Endothelial cell of umbilical vein (primary cell): ENCODE data around the gene GLI3. TPM values are rescaled to one million over a fixed set of nuclear protein-coding genes. Genes with fewer than 3 reads are reported as not detected.

ENCODE experiments used
- BruUV-seq: library from RNA; stranded (reverse); fragments of 400-500 nt; replicated peaks from 2 replicates; lab custom pipeline; 2021; lab: Mats Ljungman, UMichigan
- CTCF ChIA-PET: fragments of 300-600, 350-600 bp; sonication (Branson Sonifier 250); formaldehyde crosslinking; loops from one replicate; lab custom pipeline; 2021; ENCODE audit warnings: antibody characterized with exemption, inconsistent platforms; lab: Charles Lee
- POLR2A ChIA-PET: fragments of 300-600, 350-600 bp; sonication (Branson Sonifier 250); formaldehyde crosslinking; loops from one replicate; lab custom pipeline; 2021; ENCODE audit warnings: antibody characterized with exemption, inconsistent platforms; lab: Charles Lee
- DNase-seq: peaks from one replicate; pipeline ENCODE4 v3.0.0-alpha.2; 2011; ENCODE audit warnings: low read depth, low spot score
- FAIRE-seq: peaks from 2 replicates; lab custom pipeline; 2011; peaks lifted over from hg19 to GRCh38; lab: Jason Lieb, UNC
- H2AFZ ChIP-seq: 2 replicates; pipeline ENCODE4 v1.6.0; 2012; ENCODE audit warnings: low read depth, low read length, control low read depth, inconsistent platforms
- H3K27ac ChIP-seq: 2 replicates; pipeline ENCODE4 v1.5.1; 2011; ENCODE audit warnings: low read depth, mild to moderate bottlenecking, control low read depth, low read length, moderate library complexity; ENCODE audit not compliant: insufficient read depth
- H3K27me3 ChIP-seq, 2 experiments: 2 replicates each; pipeline versions ENCODE4 v1.6.0 to v1.6.1; 2011; ENCODE audit warnings: low read length in 2 of 2, mixed read lengths in 1 of 2; ENCODE audit not compliant: control insufficient read depth in 2 of 2, insufficient read depth in 2 of 2
- H3K36me3 ChIP-seq, 2 experiments: 2 replicates in 1 of 2; 3 replicates in 1 of 2; pipeline ENCODE4 v1.5.1; 2011; ENCODE audit warnings: low read length in 2 of 2, mild to moderate bottlenecking in 1 of 2, moderate library complexity in 1 of 2; ENCODE audit not compliant: control insufficient read depth in 2 of 2, insufficient read depth in 2 of 2; ENCODE audit errors: extremely low read depth in 1 of 2
- H3K4me1 ChIP-seq: 3 replicates; pipeline ENCODE4 v1.5.1; 2011; ENCODE audit warnings: mild to moderate bottlenecking, low read length; ENCODE audit not compliant: control insufficient read depth, insufficient read depth; ENCODE audit errors: extremely low read depth
- H3K4me2 ChIP-seq: 2 replicates; pipeline ENCODE4 v1.6.1; 2011; ENCODE audit warnings: low read length, control low read depth, mixed read lengths; ENCODE audit not compliant: insufficient read depth
- H3K4me3 ChIP-seq, 3 experiments: fragments of 200-600 bp in 1 of 3; sonication (generic), shearing (Covaris generic) in 1 of 3; replicated peaks in 1 of 3; 2 replicates each; pipeline ENCODE4 v1.5.1; 2011 to 2016; ENCODE audit warnings: control low read depth in 3 of 3, low read length in 3 of 3, mild to moderate bottlenecking in 2 of 3, inconsistent platforms in 1 of 3, low read depth in 1 of 3, moderate library complexity in 1 of 3; ENCODE audit not compliant: insufficient read depth in 1 of 3
- H3K79me2 ChIP-seq: 2 replicates; pipeline ENCODE4 v1.6.0; 2012; ENCODE audit warnings: low read length, inconsistent platforms; ENCODE audit not compliant: control insufficient read depth, insufficient read depth
- H3K9ac ChIP-seq: replicated peaks from 2 replicates; pipeline ENCODE3; 2011; ENCODE audit warnings: low read length, control low read depth; ENCODE audit not compliant: insufficient read depth; ENCODE audit errors: extremely low read depth
- H3K9me1 ChIP-seq: replicated peaks from 3 replicates; pipeline ENCODE4 v1.6.0; 2011; ENCODE audit warnings: mild to moderate bottlenecking, low read length; ENCODE audit not compliant: control insufficient read depth, insufficient read depth; ENCODE audit errors: extremely low read depth
- H3K9me3 ChIP-seq: replicated peaks from 2 replicates; pipeline ENCODE4 v1.5.1; 2012; ENCODE audit warnings: low read length, inconsistent platforms; ENCODE audit not compliant: control insufficient read depth, insufficient read depth
- H4K20me1 ChIP-seq: replicated peaks from 2 replicates; pipeline ENCODE3; 2011; ENCODE audit warnings: mild to moderate bottlenecking, low read length; ENCODE audit not compliant: control insufficient read depth, insufficient read depth; ENCODE audit errors: extremely low read depth
- EZH2 ChIP-seq: IDR thresholded peaks from 2 replicates; pipeline ENCODE4 v1.6.1; 2012; ENCODE audit warnings: borderline replicate concordance, low read depth, mild to moderate bottlenecking, moderate library complexity, low read length, inconsistent platforms; ENCODE audit not compliant: severe bottlenecking
- FOS ChIP-seq: IDR thresholded peaks from 2 replicates; pipeline ENCODE4 v1.6.1; 2011; ENCODE audit warnings: mild to moderate bottlenecking, low read length, moderate library complexity, borderline replicate concordance; ENCODE audit not compliant: insufficient read depth
- GATA2 ChIP-seq: IDR thresholded peaks from 2 replicates; pipeline ENCODE4 v1.7.0; 2011; ENCODE audit warnings: low read depth, mild to moderate bottlenecking, moderate library complexity, mixed read lengths, low read length; ENCODE audit not compliant: insufficient read length, insufficient read depth
- JUN ChIP-seq: IDR thresholded peaks from 2 replicates; pipeline ENCODE4 v1.6.1; 2011; ENCODE audit warnings: borderline replicate concordance, low read depth; ENCODE audit not compliant: insufficient read length, insufficient read depth
- MYC ChIP-seq: IDR thresholded peaks from one replicate; pipeline ENCODE4 v1.6.1; 2011; ENCODE audit warnings: mild to moderate bottlenecking, low read depth, low read length
- POLR2A ChIP-seq: IDR thresholded peaks from 2 replicates; pipeline ENCODE4 v1.6.1; 2012; ENCODE audit warnings: low read depth, mild to moderate bottlenecking, control low read depth, low read length
- POLR2AphosphoS5 ChIP-seq: IDR thresholded peaks from 2 replicates; pipeline ENCODE4 v1.6.1; 2012; ENCODE audit warnings: low read depth, mild to moderate bottlenecking, control low read depth, low read length, moderate library complexity; ENCODE audit not compliant: insufficient read depth
- dilution Hi-C: fragments of 300-500 bp; cut with MboI; formaldehyde crosslinking; loops from one replicate; pipeline ENCODE4 v1.15.0; 2019; ENCODE audit warnings: low sequenced_read_pairs; ENCODE audit not compliant: extremely low pct_ligation_motif_present
- intact Hi-C: fragments of 100-400 bp; cut with micrococcal nuclease; formaldehyde crosslinking; loops from one replicate; pipeline ENCODE4 v1.10.0; 2022
- polyA plus RNA-seq, 4 experiments: library from polyadenylated mRNA; depleted of rRNA in 3 of 4; stranded (reverse) in 3 of 4; unstranded in 1 of 4; fragments of >200 nt; gene quantifications; 2 replicates each; pipeline versions ENCODE4 v1.2.1 to v1.2.3, GENCODE V29; 2011 to 2012; ENCODE audit warnings: missing spikeins in 1 of 4
- total RNA-seq: library from RNA; stranded (reverse); gene quantifications from 2 replicates; pipeline ENCODE4 v1.2.3, GENCODE V29; 2021
- TF ChIP-seq, protein P1 (sequence below): IDR thresholded peaks from 2 replicates; pipeline ENCODE4 v1.6.1; 2011; ENCODE audit not compliant: insufficient read depth, insufficient read length
- TF ChIP-seq, protein P2 (sequence below), 2 donors: IDR thresholded peaks; 1 replicate in 1 of 2; 2 replicates in 1 of 2; pipeline ENCODE4 v1.5.1; 2011; ENCODE audit warnings: low read length in 2 of 2, mild to moderate bottlenecking in 2 of 2, moderate library complexity in 2 of 2, control low read depth in 1 of 2, inconsistent platforms in 1 of 2, low read depth in 1 of 2; ENCODE audit not compliant: insufficient read depth in 1 of 2; ENCODE audit errors: extremely low read depth in 1 of 2

GLI3 gene
- total and polyA plus RNA-seq, 2 donors (not counting 3 experiments of a cell fraction or from before 2014, with no cell fraction given): 6.0 to 24.9 TPM

DNA sequence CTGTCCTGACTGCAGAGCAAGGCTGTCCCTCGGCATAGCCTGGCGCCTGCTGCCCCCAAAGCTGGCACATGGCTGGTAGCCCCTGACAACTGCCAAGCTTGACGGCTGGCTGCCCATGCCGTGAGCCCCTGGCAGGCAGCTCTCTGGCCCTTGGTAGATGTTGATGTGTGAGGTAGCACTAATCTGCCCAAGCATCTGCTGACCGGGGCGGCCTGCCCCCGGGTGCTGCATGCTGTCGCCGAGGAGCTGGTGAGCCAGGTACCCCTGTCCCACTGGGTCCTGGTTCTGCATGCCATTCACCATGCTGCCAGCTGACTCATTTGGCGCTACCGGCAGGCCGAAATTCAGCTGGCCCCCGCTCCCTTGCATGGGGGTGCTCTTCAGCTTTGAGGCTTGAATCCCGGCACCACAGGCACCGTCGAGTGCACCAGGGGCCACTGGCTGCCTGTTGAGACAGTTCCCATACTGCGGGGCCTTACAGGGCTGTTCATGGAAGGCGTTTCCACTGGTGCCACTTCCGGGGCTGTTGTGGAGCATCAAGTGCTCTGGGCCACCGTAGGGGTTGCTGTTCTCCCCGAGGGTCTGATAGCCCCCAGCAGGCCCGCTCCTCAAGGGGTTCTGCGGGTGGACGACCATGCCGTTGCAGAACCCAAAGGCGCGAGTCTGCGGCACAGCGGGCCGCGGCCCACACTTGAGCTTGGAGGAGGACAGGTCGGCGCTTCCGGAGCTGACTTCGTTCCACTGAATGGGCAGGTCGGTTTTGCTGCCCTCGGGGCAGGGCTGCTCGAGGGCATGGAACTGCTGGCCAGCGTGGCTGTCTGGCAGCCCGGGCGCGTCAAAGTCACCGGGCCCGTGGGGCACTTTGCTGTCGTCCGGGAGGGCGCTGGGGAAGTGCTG is 271.9 kb downstream of the GLI3 start:
- Histone ChIP-seq H4K20me1 (no peaks in the 10 kb centered on the region), H3K9me1 (no peaks in the 10 kb centered on the region), H3K4me3 (no peak overlapping the region), H3K27ac (no peak overlapping the region), H3K9me3 (no peaks in the 10 kb centered on the region), H3K36me3 (peaks cover 2 to 17% of the 10 kb centered on the region in 2 experiments), H3K79me2 (no peaks in the 10 kb centered on the region), H3K4me1 (no peaks in the 10 kb centered on the region), H3K27me3 (no peaks in the 10 kb centered on the region), H3K4me2 (no peak overlapping the region), H2AFZ (no peak overlapping the region), H3K9ac (no peak overlapping the region)
- no TSS peak for BruUV-seq
- FAIRE-seq (no peak), DNase-seq (no peak)
- ChIA-PET POLR2A (no interaction called here), CTCF (interaction anchor here (0.7 to 2.9 kb wide), 2 partner anchors 22 to 24 kb away, joined by 3 to 9 read pairs; no protein-coding TSS in a partner anchor)
- TF ChIP-seq, protein P1, sequence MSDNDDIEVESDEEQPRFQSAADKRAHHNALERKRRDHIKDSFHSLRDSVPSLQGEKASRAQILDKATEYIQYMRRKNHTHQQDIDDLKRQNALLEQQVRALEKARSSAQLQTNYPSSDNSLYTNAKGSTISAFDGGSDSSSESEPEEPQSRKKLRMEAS: no peak
- no peak for TF ChIP-seq POLR2AphosphoS5
- TF ChIP-seq POLR2A: no peak
- no peak for TF ChIP-seq EZH2
- TF ChIP-seq, protein P2, sequence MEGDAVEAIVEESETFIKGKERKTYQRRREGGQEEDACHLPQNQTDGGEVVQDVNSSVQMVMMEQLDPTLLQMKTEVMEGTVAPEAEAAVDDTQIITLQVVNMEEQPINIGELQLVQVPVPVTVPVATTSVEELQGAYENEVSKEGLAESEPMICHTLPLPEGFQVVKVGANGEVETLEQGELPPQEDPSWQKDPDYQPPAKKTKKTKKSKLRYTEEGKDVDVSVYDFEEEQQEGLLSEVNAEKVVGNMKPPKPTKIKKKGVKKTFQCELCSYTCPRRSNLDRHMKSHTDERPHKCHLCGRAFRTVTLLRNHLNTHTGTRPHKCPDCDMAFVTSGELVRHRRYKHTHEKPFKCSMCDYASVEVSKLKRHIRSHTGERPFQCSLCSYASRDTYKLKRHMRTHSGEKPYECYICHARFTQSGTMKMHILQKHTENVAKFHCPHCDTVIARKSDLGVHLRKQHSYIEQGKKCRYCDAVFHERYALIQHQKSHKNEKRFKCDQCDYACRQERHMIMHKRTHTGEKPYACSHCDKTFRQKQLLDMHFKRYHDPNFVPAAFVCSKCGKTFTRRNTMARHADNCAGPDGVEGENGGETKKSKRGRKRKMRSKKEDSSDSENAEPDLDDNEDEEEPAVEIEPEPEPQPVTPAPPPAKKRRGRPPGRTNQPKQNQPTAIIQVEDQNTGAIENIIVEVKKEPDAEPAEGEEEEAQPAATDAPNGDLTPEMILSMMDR (IDR thresholded peaks at IDR 0.05; ENCODE audit: extremely low read depth in 1 of 2, insufficient read depth in 1 of 2, low read depth in 1 of 2, low read length in 2 of 2): no peak
- no peak for TF ChIP-seq JUN
- no peak for TF ChIP-seq FOS
- no peak for TF ChIP-seq GATA2
- TF ChIP-seq MYC: no peak
- intact Hi-C loops (no loop called here), dilution Hi-C loops (no loop called here)
